GM23248 (cell line): Measurements from ENCODE around the gene GFOD1.

Experiments used
- EZH2 ChIP-seq: fragments of 200-600 bp; sonication (generic); IDR thresholded peaks from 2 replicates; pipeline ENCODE4 v1.6.1; 2018; ENCODE audit warnings: antibody characterized with exemption, mild to moderate bottlenecking; ENCODE audit not compliant: insufficient read depth, poor library complexity, severe bottlenecking
- EZH2phosphoT487 ChIP-seq: fragments of 200-600 bp; sonication (generic); IDR thresholded peaks from 2 replicates; pipeline ENCODE4 v1.6.1; 2018; ENCODE audit warnings: antibody characterized with exemption, moderate library complexity, mild to moderate bottlenecking, low read depth; ENCODE audit not compliant: insufficient read depth

GRCh38 chr6:13534536-13534935 lies 47.1 kb upstream of the GFOD1 start:
- TF ChIP-seq EZH2phosphoT487 (no peak), EZH2 (no peak)
